T-helper 2 cell treated with Interferon-gamma antibody and Interleukin-4, amounts not matched to agents 100 ng/mL and 5 ng/mL, for 36 hours (primary cell): ENCODE results near the gene CIT. TPM values are rescaled to one million over a fixed set of nuclear protein-coding genes. Genes with fewer than 3 reads are reported as not detected.

ENCODE experiments used
- intact Hi-C: fragments of 100-400 bp; cut with micrococcal nuclease; formaldehyde crosslinking; loops from one replicate; pipeline ENCODE4 v1.15.1; 2023
- total RNA-seq: library from RNA; stranded (reverse); gene quantifications from 2 replicates; pipeline ENCODE4 v1.2.3, GENCODE V29; 2022

The CIT gene
- total RNA-seq, 1 donor from 2014 or later = 85.6 TPM

GRCh38 chr12:119864591-119864990, 12.5 kb downstream of the CIT start:
- intact Hi-C loops = no loop called here

GRCh38 chr12:119859241-119859640, 17.9 kb downstream of the CIT start:
- intact Hi-C loops = no loop called here

- intact Hi-C loops = no loop called here
Observed at GRCh38 chr12:119857041-119857591, 20.0 kb downstream of the CIT start.

GRCh38 chr12:119850330-119850729, 26.8 kb downstream of the CIT start:
- intact Hi-C loops = no loop called here

- intact Hi-C loops = no loop called here
Observed at GRCh38 chr12:119843100-119843499, 34.0 kb downstream of the CIT start.

GRCh38 chr12:119842380-119842779, 34.7 kb downstream of the CIT start:
- intact Hi-C loops = no loop called here

- intact Hi-C loops = no loop called here
Observed at GRCh38 chr12:119841433-119842210, 35.5 kb downstream of the CIT start.

- intact Hi-C loops = no loop called here
Observed at GRCh38 chr12:119840582-119840981, 36.5 kb downstream of the CIT start.

GRCh38 chr12:119840168-119840567, 37.0 kb downstream of the CIT start:
- intact Hi-C loops = no loop called here

GRCh38 chr12:119838826-119839600, 38.1 kb downstream of the CIT start:
- intact Hi-C loops = no loop called here

- intact Hi-C loops = no loop called here
Observed at GRCh38 chr12:119836781-119837180, 40.3 kb downstream of the CIT start.

- intact Hi-C loops = no loop called here
Observed at GRCh38 chr12:119835068-119835467, 42.1 kb downstream of the CIT start.

GRCh38 chr12:119829439-119829838, 47.7 kb downstream of the CIT start:
- intact Hi-C loops = no loop called here

GRCh38 chr12:119828300-119828699, 48.8 kb downstream of the CIT start:
- intact Hi-C loops = no loop called here

GRCh38 chr12:119827760-119828159, 49.4 kb downstream of the CIT start:
- intact Hi-C loops = no loop called here

GRCh38 chr12:119826661-119827445, 50.3 kb downstream of the CIT start:
- intact Hi-C loops = no loop called here

GRCh38 chr12:119825262-119825661, 51.9 kb downstream of the CIT start:
- intact Hi-C loops = no loop called here

- intact Hi-C loops = no loop called here
Observed at GRCh38 chr12:119822046-119822445, 55.1 kb downstream of the CIT start.

- intact Hi-C loops = no loop called here
Observed at GRCh38 chr12:119819322-119819721, 57.8 kb downstream of the CIT start.

- intact Hi-C loops = no loop called here
Observed at GRCh38 chr12:119817546-119818343, 59.4 kb downstream of the CIT start.

GRCh38 chr12:119809023-119809422, 68.1 kb downstream of the CIT start:
- intact Hi-C loops = no loop called here
